Chondrocyte (in vitro differentiated cells): Measurements from ENCODE around the gene VPS39. TPM values are rescaled to one million over a fixed set of nuclear protein-coding genes. Genes with fewer than 3 reads are reported as not detected.

Experiments used
- DNase-seq: peaks from one replicate; pipeline ENCODE4 v3.0.0; 2021; ENCODE audit warnings: mixed read lengths, low spot score
- H3K27ac Mint-ChIP-seq: one replicate; pipeline ENCODE4 v1.8.0; 2021; ENCODE audit warnings: mild to moderate bottlenecking, moderate library complexity, mixed read lengths; ENCODE audit not compliant: unreplicated experiment
- H3K27me3 Mint-ChIP-seq: 2 replicates; pipeline ENCODE4 v1.8.0; 2021; ENCODE audit warnings: low read depth, mixed read lengths
- H3K36me3 Mint-ChIP-seq: 2 replicates; pipeline ENCODE4 v1.8.0; 2021; ENCODE audit warnings: low read depth, mixed read lengths
- H3K4me1 Mint-ChIP-seq: 2 replicates; pipeline ENCODE4 v1.8.0; 2021; ENCODE audit warnings: low read depth, mild to moderate bottlenecking, mixed read lengths
- H3K4me3 Mint-ChIP-seq: one replicate; pipeline ENCODE4 v1.8.0; 2021; ENCODE audit warnings: mild to moderate bottlenecking, moderate library complexity, mixed read lengths; ENCODE audit not compliant: unreplicated experiment
- H3K9me3 Mint-ChIP-seq: 2 replicates; pipeline ENCODE4 v1.8.0; 2021; ENCODE audit warnings: low read depth, mixed read lengths
- CTCF ChIP-seq: fragments of 200-600 bp; sonication (generic); IDR thresholded peaks from 2 replicates; pipeline ENCODE4 v1.5.0; 2021; ENCODE audit warnings: antibody characterized with exemption, mild to moderate bottlenecking, moderate library complexity
- total RNA-seq: library from RNA; stranded (reverse); gene quantifications from 3 replicates; pipeline ENCODE4 v1.2.1, GENCODE V29; 2021

VPS39 gene
- total RNA-seq, 1 donor from 2014 or later, result 53.5 TPM

- Mint-ChIP-seq H3K27me3 (no peaks in the 10 kb centered on the region), H3K4me1 (no peaks in the 10 kb centered on the region), H3K27ac (no peak overlapping the region), H3K36me3 (peaks cover 38% of the 10 kb centered on the region), H3K9me3 (no peaks in the 10 kb centered on the region), H3K4me3 (no peak overlapping the region)
- TF ChIP-seq CTCF, result no peak
- DNase-seq, result no peak
Observed at GRCh38 chr15:42190370-42190769, 17.7 kb downstream of the VPS39 start.

GRCh38 chr15:42185801-42186200, 22.3 kb downstream of the VPS39 start:
- DNase-seq, result no peak
- no peak overlapping the region for H3K27ac Mint-ChIP-seq
- H3K4me3 Mint-ChIP-seq, result no peak overlapping the region
- TF ChIP-seq CTCF, result no peak
- H3K4me1 Mint-ChIP-seq, result no peaks in the 10 kb centered on the region
- H3K9me3 Mint-ChIP-seq, result no peaks in the 10 kb centered on the region
- H3K27me3 Mint-ChIP-seq, result no peaks in the 10 kb centered on the region
- peaks cover 50% of the 10 kb centered on the region for H3K36me3 Mint-ChIP-seq

GRCh38 chr15:42184736-42185135, 23.4 kb downstream of the VPS39 start:
- no peaks in the 10 kb centered on the region for H3K4me1 Mint-ChIP-seq
- no peak overlapping the region for H3K27ac Mint-ChIP-seq
- TF ChIP-seq CTCF, result no peak
- DNase-seq, result no peak
- no peak overlapping the region for H3K4me3 Mint-ChIP-seq
- no peaks in the 10 kb centered on the region for H3K9me3 Mint-ChIP-seq
- H3K36me3 Mint-ChIP-seq, result peaks cover 49% of the 10 kb centered on the region
- H3K27me3 Mint-ChIP-seq, result no peaks in the 10 kb centered on the region

GRCh38 chr15:42184296-42184695, 23.8 kb downstream of the VPS39 start:
- no peaks in the 10 kb centered on the region for H3K27me3 Mint-ChIP-seq
- H3K4me1 Mint-ChIP-seq, result no peaks in the 10 kb centered on the region
- no peak overlapping the region for H3K27ac Mint-ChIP-seq
- DNase-seq, result no peak
- no peak overlapping the region for H3K4me3 Mint-ChIP-seq
- peaks cover 50% of the 10 kb centered on the region for H3K36me3 Mint-ChIP-seq
- H3K9me3 Mint-ChIP-seq, result no peaks in the 10 kb centered on the region
- TF ChIP-seq CTCF, result no peak

GRCh38 chr15:42182961-42183360, 25.1 kb downstream of the VPS39 start:
- TF ChIP-seq CTCF, result no peak
- Mint-ChIP-seq H3K4me1 (no peaks in the 10 kb centered on the region), H3K27ac (no peak overlapping the region), H3K36me3 (peaks cover 50% of the 10 kb centered on the region), H3K4me3 (no peak overlapping the region), H3K27me3 (no peaks in the 10 kb centered on the region), H3K9me3 (no peaks in the 10 kb centered on the region)
- no peak for DNase-seq
